Measurements from ENCODE around the gene ITFG1. TPM values are rescaled to one million over a fixed set of nuclear protein-coding genes. Genes with fewer than 3 reads are reported as not detected.

The ITFG1 gene
- total RNA-seq, 1 experiment from 2014 or later, result 18.0 TPM

DNA sequence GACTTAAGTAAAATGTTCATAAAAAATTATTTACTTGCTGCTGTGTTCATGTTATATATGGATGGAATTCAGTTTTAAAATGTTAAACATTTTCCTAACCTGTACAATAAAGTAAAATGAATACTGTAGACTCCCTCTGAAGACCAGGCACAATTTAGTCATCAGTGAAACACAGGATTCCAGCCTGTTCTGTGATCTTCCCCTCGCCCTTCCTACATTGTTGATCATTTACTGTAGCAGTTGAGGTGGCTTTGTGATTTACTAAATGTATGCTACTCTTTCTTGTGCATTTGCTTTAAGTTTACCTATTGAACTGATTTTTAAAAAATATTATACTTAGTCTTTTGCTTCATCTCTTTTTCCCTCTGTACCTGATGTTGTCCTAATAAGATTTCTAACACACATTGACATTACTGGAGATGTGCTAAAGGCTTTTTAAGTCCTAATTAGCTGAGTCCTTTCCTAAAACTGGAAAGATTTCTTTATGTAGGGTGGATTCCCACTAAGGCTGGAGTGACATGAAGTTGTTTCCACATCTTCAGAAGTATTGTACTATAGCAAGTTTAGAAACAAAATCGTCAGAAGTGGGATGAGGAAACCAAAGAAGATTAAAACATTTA is 38.3 kb upstream of the ITFG1 start:
- Histone ChIP-seq H2BK20ac (ENCODE audit: low read depth, low read length, poor library complexity, severe bottlenecking) (no peak overlapping the region), H3T11ph (ENCODE audit: low read length) (no peak overlapping the region), H2BK120ac (ENCODE audit: low read depth, low read length, poor library complexity, severe bottlenecking) (no peak overlapping the region), H3K56ac (ENCODE audit: insufficient read length, low read depth, low read length) (no peak overlapping the region), H3K79me2 (ENCODE audit: insufficient read depth, low read length) (no peaks in the 10 kb centered on the region), H4K20me1 (ENCODE audit: control insufficient read depth, insufficient read depth, insufficient read length) (no peaks in the 10 kb centered on the region), H3K79me1 (ENCODE audit: insufficient read depth, low read depth, low read length, poor library complexity, severe bottlenecking) (no peaks in the 10 kb centered on the region), H3K23me2 (ENCODE audit: insufficient read length, low read depth, low read length, poor library complexity, severe bottlenecking) (no peaks in the 10 kb centered on the region), H2AK5ac (ENCODE audit: insufficient read length, low read length) (no peak overlapping the region), H2BK12ac (ENCODE audit: insufficient read length, low read depth, low read length) (no peak overlapping the region), H2BK15ac (ENCODE audit: low read depth, low read length) (no peak overlapping the region), H3K4me1 (ENCODE audit: insufficient read depth, low read length) (no peaks in the 10 kb centered on the region), H4K91ac (ENCODE audit: insufficient read length, low read depth, low read length) (no peak overlapping the region), H3K18ac (ENCODE audit: insufficient read length, low read depth, low read length) (no peak overlapping the region), H3K23ac (ENCODE audit: insufficient read length, low read depth, low read length) (no peak overlapping the region), H3K9ac (ENCODE audit: extremely low read depth, insufficient read length, low read length) (no peak overlapping the region), H3K9me3 (ENCODE audit: control insufficient read depth, low read depth, low read length) (no peaks in the 10 kb centered on the region), H3K14ac (ENCODE audit: insufficient read depth, low read length) (no peak overlapping the region), H3K27ac (ENCODE audit: insufficient read length, low read depth, low read length) (no peak overlapping the region), H4K5ac (ENCODE audit: insufficient read length, low read depth, low read length) (no peak overlapping the region), H2BK5ac (ENCODE audit: insufficient read length, low read length) (no peak overlapping the region), H3K4me2 (ENCODE audit: insufficient read depth, insufficient read length, low read length) (no peak overlapping the region), H4K8ac (replicated peaks; ENCODE audit: insufficient read length, low read depth, low read length) (no peak overlapping the region), H3K27me3 (ENCODE audit: insufficient read depth, low read length) (no peaks in the 10 kb centered on the region), H3K4ac (ENCODE audit: low read depth, low read length) (no peak overlapping the region), H2AFZ (ENCODE audit: low read length) (no peak overlapping the region)
- DNase-seq, result no peak
- TF ChIP-seq, protein P1, sequence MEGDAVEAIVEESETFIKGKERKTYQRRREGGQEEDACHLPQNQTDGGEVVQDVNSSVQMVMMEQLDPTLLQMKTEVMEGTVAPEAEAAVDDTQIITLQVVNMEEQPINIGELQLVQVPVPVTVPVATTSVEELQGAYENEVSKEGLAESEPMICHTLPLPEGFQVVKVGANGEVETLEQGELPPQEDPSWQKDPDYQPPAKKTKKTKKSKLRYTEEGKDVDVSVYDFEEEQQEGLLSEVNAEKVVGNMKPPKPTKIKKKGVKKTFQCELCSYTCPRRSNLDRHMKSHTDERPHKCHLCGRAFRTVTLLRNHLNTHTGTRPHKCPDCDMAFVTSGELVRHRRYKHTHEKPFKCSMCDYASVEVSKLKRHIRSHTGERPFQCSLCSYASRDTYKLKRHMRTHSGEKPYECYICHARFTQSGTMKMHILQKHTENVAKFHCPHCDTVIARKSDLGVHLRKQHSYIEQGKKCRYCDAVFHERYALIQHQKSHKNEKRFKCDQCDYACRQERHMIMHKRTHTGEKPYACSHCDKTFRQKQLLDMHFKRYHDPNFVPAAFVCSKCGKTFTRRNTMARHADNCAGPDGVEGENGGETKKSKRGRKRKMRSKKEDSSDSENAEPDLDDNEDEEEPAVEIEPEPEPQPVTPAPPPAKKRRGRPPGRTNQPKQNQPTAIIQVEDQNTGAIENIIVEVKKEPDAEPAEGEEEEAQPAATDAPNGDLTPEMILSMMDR (conservative IDR thresholded peaks at IDR 0.05), result no peak
- peaks cover 0 to 2% of the 10 kb centered on the region in 2 experiments; a peak in 1 of 4 replicates for H3K4me1 Mint-ChIP-seq
- no peak overlapping the region; a peak in 1 of 7 replicates for H3K27ac Mint-ChIP-seq
- H3K4me3 Mint-ChIP-seq, result no peak overlapping the region
- no peaks in the 10 kb centered on the region for H3K27me3 Mint-ChIP-seq (ENCODE audit: low read depth)
- WGBS (ENCODE audit: extremely low coverage, insufficient read length, low lambda C conversion rate), result no CpG with 5 or more reads among the region's 2 CpGs
- no peaks in the 10 kb centered on the region for H3K9me3 Mint-ChIP-seq
- H3K36me3 Mint-ChIP-seq (ENCODE audit: insufficient read depth in 1 of 3, low read depth in 3 of 3), result peaks cover 0 to 13% (median 11%) of the 10 kb centered on the region in 3 experiments; a peak in 6 of 7 replicates
